CD4-positive, alpha-beta T cell (primary cell): ENCODE results near the gene CDK9. TPM values are rescaled to one million over a fixed set of nuclear protein-coding genes. Genes with fewer than 3 reads are reported as not detected.

Source experiments
- ATAC-seq: fragments of 200-7000 bp; cut with Tn5 transposase; one replicate; pipeline ENCODE4 v1.10.0; 2022; ENCODE audit warnings: mild to moderate bottlenecking; ENCODE audit not compliant: poor library complexity
- CTCF ChIA-PET: fragments of 350-600 bp; sonication (Branson Sonifier 250); formaldehyde crosslinking; loops from one replicate; lab custom pipeline; 2021; ENCODE audit warnings: antibody characterized with exemption, inconsistent platforms; lab: Charles Lee
- POLR2A ChIA-PET: fragments of 350-600 bp; sonication (Branson Sonifier 250); formaldehyde crosslinking; loops from one replicate; lab custom pipeline; 2021; ENCODE audit warnings: antibody characterized with exemption, inconsistent platforms; lab: Charles Lee
- DNase-seq, 14 experiments: peaks; one replicate each; pipeline ENCODE4 v3.0.0-alpha.2; 2013 to 2020; ENCODE audit warnings: mixed read lengths in 2 of 14
- H3K27ac ChIP-seq, 2 donors: one replicate each; pipeline versions ENCODE4 v1.5.1 to v1.7.0; 2013; ENCODE audit warnings: low read length in 2 of 2, low read depth in 1 of 2, mild to moderate bottlenecking in 1 of 2
- H3K27me3 ChIP-seq, 2 experiments: 1 replicate in 1 of 2; 2 replicates in 1 of 2; pipeline versions ENCODE4 v1.6.1 to v1.7.0; 2013; ENCODE audit warnings: low read length in 2 of 2, control low read depth in 1 of 2, mild to moderate bottlenecking in 1 of 2, moderate library complexity in 1 of 2; ENCODE audit not compliant: insufficient read depth in 2 of 2, control insufficient read depth in 1 of 2
- H3K36me3 ChIP-seq: one replicate; pipeline ENCODE4 v1.6.1; 2013; ENCODE audit warnings: low read length, control low read depth; ENCODE audit not compliant: insufficient read depth
- H3K4me1 ChIP-seq: one replicate; pipeline ENCODE4 v1.6.1; 2013; ENCODE audit warnings: low read length, control low read depth; ENCODE audit not compliant: insufficient read depth
- H3K4me3 ChIP-seq: one replicate; pipeline ENCODE4 v1.5.1; 2013; ENCODE audit warnings: mild to moderate bottlenecking, low read length, moderate library complexity
- H3K9me3 ChIP-seq, 2 experiments: 1 replicate in 1 of 2; 2 replicates in 1 of 2; pipeline versions ENCODE4 v1.6.1 to v1.7.0; 2013; ENCODE audit warnings: low read length in 2 of 2, mild to moderate bottlenecking in 2 of 2, control low read depth in 1 of 2, moderate library complexity in 1 of 2; ENCODE audit not compliant: control insufficient read depth in 1 of 2, insufficient read depth in 1 of 2
- H3K27ac Mint-ChIP-seq: one replicate; pipeline ENCODE4 v1.8.0; 2020; ENCODE audit warnings: mixed read lengths
- H3K27me3 Mint-ChIP-seq: one replicate; pipeline ENCODE4 v1.8.0; 2021; ENCODE audit warnings: mixed read lengths
- H3K36me3 Mint-ChIP-seq: one replicate; pipeline ENCODE4 v1.8.0; 2021; ENCODE audit warnings: low read depth, mixed read lengths
- H3K4me1 Mint-ChIP-seq: one replicate; pipeline ENCODE4 v1.8.0; 2021; ENCODE audit warnings: low read depth, mixed read lengths
- H3K4me3 Mint-ChIP-seq: one replicate; pipeline ENCODE4 v1.8.0; 2020; ENCODE audit warnings: mild to moderate bottlenecking, mixed read lengths
- H3K9me3 Mint-ChIP-seq: one replicate; pipeline ENCODE4 v1.8.0; 2020; ENCODE audit warnings: mixed read lengths
- intact Hi-C, 2 experiments: fragments of 100-400 bp; cut with DNase I in 1 of 2; cut with micrococcal nuclease in 1 of 2; formaldehyde crosslinking; loops; one replicate each; pipeline versions ENCODE4 v1.15.1 to v1.9.0; 2023 to 2025; cut with DNase I, micrococcal nuclease
- total RNA-seq, 174 experiments: library from RNA in 2 of 174; stranded (reverse) in 2 of 174; gene quantifications; one replicate each; pipeline ENCODE4 v1.2.3 and lab custom pipeline; 2021 to 2026
- TF ChIP-seq, protein P1 (sequence below): fragments of 200-600 bp; IDR thresholded peaks from one replicate; pipeline ENCODE4 v1.8.0; 2022; ENCODE audit warnings: antibody characterized with exemption, mild to moderate bottlenecking

CDK9 gene
- total RNA-seq, 2 experiments from 2014 or later = 117 to 121 TPM

- Mint-ChIP-seq H3K27ac (no peak overlapping the region), H3K27me3 (no peaks in the 10 kb centered on the region), H3K4me3 (no peak overlapping the region), H3K9me3 (no peaks in the 10 kb centered on the region), H3K36me3 (peaks cover 58% of the 10 kb centered on the region), H3K4me1 (peaks cover 2% of the 10 kb centered on the region)
- Histone ChIP-seq H3K27ac (no peak overlapping the region), H3K4me1 (no peaks in the 10 kb centered on the region), H3K27me3 (no peaks in the 10 kb centered on the region), H3K36me3 (peaks cover 73% of the 10 kb centered on the region), H3K9me3 (no peaks in the 10 kb centered on the region), H3K4me3 (no peak overlapping the region)
- POLR2A ChIA-PET = interaction anchor here (1.3 kb wide), 1 partner anchor 29 kb away, joined by 3 read pairs; no protein-coding TSS in a partner anchor
- TF ChIP-seq, protein P1, sequence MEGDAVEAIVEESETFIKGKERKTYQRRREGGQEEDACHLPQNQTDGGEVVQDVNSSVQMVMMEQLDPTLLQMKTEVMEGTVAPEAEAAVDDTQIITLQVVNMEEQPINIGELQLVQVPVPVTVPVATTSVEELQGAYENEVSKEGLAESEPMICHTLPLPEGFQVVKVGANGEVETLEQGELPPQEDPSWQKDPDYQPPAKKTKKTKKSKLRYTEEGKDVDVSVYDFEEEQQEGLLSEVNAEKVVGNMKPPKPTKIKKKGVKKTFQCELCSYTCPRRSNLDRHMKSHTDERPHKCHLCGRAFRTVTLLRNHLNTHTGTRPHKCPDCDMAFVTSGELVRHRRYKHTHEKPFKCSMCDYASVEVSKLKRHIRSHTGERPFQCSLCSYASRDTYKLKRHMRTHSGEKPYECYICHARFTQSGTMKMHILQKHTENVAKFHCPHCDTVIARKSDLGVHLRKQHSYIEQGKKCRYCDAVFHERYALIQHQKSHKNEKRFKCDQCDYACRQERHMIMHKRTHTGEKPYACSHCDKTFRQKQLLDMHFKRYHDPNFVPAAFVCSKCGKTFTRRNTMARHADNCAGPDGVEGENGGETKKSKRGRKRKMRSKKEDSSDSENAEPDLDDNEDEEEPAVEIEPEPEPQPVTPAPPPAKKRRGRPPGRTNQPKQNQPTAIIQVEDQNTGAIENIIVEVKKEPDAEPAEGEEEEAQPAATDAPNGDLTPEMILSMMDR = no peak
- no peak for DNase-seq
- ATAC-seq = no peak
- CTCF ChIA-PET = no interaction called here
- intact Hi-C loops = no loop called here
These were observed 43.9 kb upstream of the CDK9 start for GRCh38 chr9:127741831-127742434.

- Histone ChIP-seq H3K4me1 (peaks cover 4% of the 10 kb centered on the region), H3K27ac (no peak overlapping the region), H3K36me3 (peaks cover 79% of the 10 kb centered on the region), H3K9me3 (no peaks in the 10 kb centered on the region), H3K4me3 (no peak overlapping the region), H3K27me3 (no peaks in the 10 kb centered on the region)
- H3K4me3 Mint-ChIP-seq = no peak overlapping the region
- no peak overlapping the region for H3K27ac Mint-ChIP-seq
- intact Hi-C loops = no loop called here
- no peaks in the 10 kb centered on the region for H3K9me3 Mint-ChIP-seq
- no peaks in the 10 kb centered on the region for H3K27me3 Mint-ChIP-seq
- POLR2A ChIA-PET = interaction anchor here (1.3 kb wide), 1 partner anchor 28 kb away, joined by 3 read pairs; no protein-coding TSS in a partner anchor
- H3K4me1 Mint-ChIP-seq = peaks cover 5% of the 10 kb centered on the region
- ATAC-seq (no peak), DNase-seq (no peak)
- H3K36me3 Mint-ChIP-seq = peaks cover 64% of the 10 kb centered on the region
- CTCF ChIA-PET = no interaction called here
- TF ChIP-seq, protein P1 = no peak
These were observed 43.3 kb upstream of the CDK9 start for GRCh38 chr9:127742435-127743088.

- Histone ChIP-seq H3K4me3 (no peak overlapping the region), H3K36me3 (peaks cover 84% of the 10 kb centered on the region), H3K4me1 (peaks cover 9% of the 10 kb centered on the region), H3K27ac (no peak overlapping the region), H3K27me3 (no peaks in the 10 kb centered on the region), H3K9me3 (no peaks in the 10 kb centered on the region)
- H3K4me3 Mint-ChIP-seq = no peak overlapping the region
- ATAC-seq (no peak), DNase-seq (no peak)
- H3K36me3 Mint-ChIP-seq = peaks cover 64% of the 10 kb centered on the region
- TF ChIP-seq, protein P1 = no peak
- intact Hi-C loops = no loop called here
- H3K4me1 Mint-ChIP-seq = peaks cover 5% of the 10 kb centered on the region
- POLR2A ChIA-PET = no interaction called here
- CTCF ChIA-PET = interaction anchor here (1.0 to 4.6 kb wide), 2 partner anchors 9 to 40 kb away, joined by 3 to 23 read pairs; partner anchors contain the start of gene TOR2A
- H3K27me3 Mint-ChIP-seq = no peaks in the 10 kb centered on the region
- H3K27ac Mint-ChIP-seq = no peak overlapping the region
- no peaks in the 10 kb centered on the region for H3K9me3 Mint-ChIP-seq
These were observed 41.3 kb upstream of the CDK9 start for GRCh38 chr9:127744398-127745110.
